HG02763 (cell line): ENCODE results near the gene NCOA5.
"Not testable (repeated sequence)": the region's sequence is repeated elsewhere in the genome, so short reads cannot be mapped to it uniquely, and the experiment has no call there.

Experiments
- ATAC-seq: cut with Tn5 transposase; IDR thresholded peaks from one replicate; pipeline ENCODE4 v1.9.1; 2021; ENCODE audit warnings: mild to moderate bottlenecking, moderate library complexity; ENCODE audit not compliant: unreplicated experiment

Gene NCOA5

GRCh38 chr20:46121184-46121930 lies 31.6 kb upstream of the NCOA5 start:
- ATAC-seq = no peak

GRCh38 chr20:46120136-46120535 lies 30.4 kb upstream of the NCOA5 start:
- no peak for ATAC-seq

GRCh38 chr20:46119547-46119946 lies 29.8 kb upstream of the NCOA5 start:
- no peak for ATAC-seq

- peak; percentile 26 for ATAC-seq
Observed at GRCh38 chr20:46119028-46119546, 29.3 kb upstream of the NCOA5 start.

GRCh38 chr20:46118481-46119020 lies 28.8 kb upstream of the NCOA5 start:
- peak; percentile 41 for ATAC-seq

- ATAC-seq = peak; percentile 69
Observed at GRCh38 chr20:46117704-46118467, 28.1 kb upstream of the NCOA5 start, which contains the start of gene CD40. Gene CD40, plus strand, starts transcription at chr20:46118314. Its CDS starts 30 bp downstream, at chr20:46118344.

- ATAC-seq = no peak
Observed at GRCh38 chr20:46114449-46114848, 24.7 kb upstream of the NCOA5 start.

GRCh38 chr20:46113113-46113470 lies 23.3 kb upstream of the NCOA5 start:
- no peak for ATAC-seq

- no peak for ATAC-seq
Observed at GRCh38 chr20:46112430-46113112, 22.8 kb upstream of the NCOA5 start.

GRCh38 chr20:46111836-46112212 lies 22.1 kb upstream of the NCOA5 start:
- no peak for ATAC-seq

GRCh38 chr20:46111028-46111835 lies 21.5 kb upstream of the NCOA5 start:
- ATAC-seq = peak; percentile 40

- ATAC-seq = no peak
Observed at GRCh38 chr20:46108976-46109375, 19.2 kb upstream of the NCOA5 start.

- ATAC-seq = peak; percentile 78
Observed at GRCh38 chr20:46108435-46108841, 18.7 kb upstream of the NCOA5 start.

- ATAC-seq = no peak
Observed at GRCh38 chr20:46107061-46107460, 17.3 kb upstream of the NCOA5 start.

GRCh38 chr20:46104262-46104661 lies 14.5 kb upstream of the NCOA5 start:
- no peak for ATAC-seq

- no peak for ATAC-seq
Observed at GRCh38 chr20:46102940-46103339, 13.2 kb upstream of the NCOA5 start.

GRCh38 chr20:46101957-46102356 lies 12.2 kb upstream of the NCOA5 start:
- no peak for ATAC-seq

- ATAC-seq = no peak
Observed at GRCh38 chr20:46100988-46101387, 11.2 kb upstream of the NCOA5 start.

GRCh38 chr20:46100444-46100843 lies 10.7 kb upstream of the NCOA5 start:
- not testable (repeated sequence) for ATAC-seq
